NCI-H510A (cell line): Measurements from ENCODE around the gene ZNF248.

Experiments
- DNase-seq: peaks from one replicate; lab custom pipeline; 2025; lab: John Stamatoyannopoulos, UW

The ZNF248 gene

DNA sequence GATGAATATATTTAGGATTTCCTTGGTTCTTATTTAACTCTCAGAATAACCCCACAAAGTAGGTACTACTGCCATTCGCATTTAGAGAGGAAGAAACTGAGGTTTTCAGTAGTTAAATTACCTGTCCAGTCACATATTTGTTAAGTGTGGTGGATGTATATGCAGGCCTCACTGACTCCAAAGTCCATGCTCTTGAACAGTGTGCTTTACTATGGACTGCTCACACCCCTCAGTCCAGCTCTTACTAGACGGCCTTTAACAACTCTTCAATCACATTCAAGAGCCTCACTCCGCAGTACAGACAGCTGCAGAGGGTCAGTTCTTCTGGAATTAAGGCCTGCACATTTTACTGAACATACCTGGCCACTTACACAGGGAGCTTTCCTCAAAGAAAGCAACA is 36.2 kb downstream of the ZNF248 start:
- DNase-seq, result no peak

DNA sequence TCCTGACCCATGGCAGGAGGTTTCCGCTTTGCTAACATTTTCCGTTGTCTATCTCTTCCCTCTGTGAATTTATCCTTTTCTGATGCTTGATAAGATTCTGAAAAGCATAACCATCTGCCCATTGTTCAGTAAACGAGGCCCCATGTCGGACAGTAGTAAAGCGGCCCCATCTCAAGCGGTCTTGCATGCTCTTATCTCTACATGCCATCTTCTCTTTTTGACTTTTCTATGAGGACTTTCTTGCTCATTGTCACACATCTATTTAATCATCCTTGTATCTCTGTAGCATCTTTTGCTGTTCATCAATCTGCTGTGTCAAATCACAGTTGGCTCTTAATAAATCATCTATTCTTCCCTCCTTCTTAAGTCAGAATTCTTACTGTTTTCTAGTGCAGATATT is 37.6 kb downstream of the ZNF248 start:
- no peak for DNase-seq

DNA sequence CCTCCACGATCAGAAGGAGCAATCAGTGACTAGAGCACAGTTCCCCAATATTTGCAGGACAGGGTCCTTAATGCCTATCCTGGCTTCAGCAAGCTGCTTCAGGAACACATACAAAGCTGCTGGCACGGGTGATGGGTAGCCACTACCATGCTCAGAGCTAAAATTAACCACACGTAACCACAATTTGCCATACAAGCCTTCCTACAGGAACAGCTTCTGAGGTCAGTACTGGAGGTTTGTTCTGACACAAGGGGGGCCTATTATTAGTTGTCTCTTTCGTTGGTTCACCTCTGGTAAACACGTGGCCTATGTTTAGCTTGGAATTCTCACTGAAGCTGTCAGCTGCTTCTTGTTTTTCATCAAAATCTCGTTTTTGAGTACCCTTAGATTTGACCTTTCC is 41.1 kb downstream of the ZNF248 start:
- no peak for DNase-seq

DNA sequence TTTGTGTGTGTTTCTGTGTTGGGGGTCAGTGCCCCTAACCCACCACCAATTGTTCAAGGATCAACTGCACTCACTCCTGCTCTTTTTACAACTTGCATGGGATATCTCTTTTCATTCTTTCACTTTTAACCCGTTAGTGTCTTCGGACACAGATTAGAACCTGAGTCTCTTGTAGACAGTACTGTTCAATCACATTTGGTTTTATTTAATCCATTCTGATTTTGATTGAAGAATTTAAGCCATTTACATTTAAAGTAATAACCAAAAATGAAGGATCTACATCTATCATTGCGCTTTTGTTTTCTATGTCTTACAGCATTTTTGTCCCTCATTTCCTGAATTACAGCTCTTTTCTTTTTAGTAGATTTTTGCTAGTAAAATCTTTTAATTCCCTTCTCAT is 43.6 kb downstream of the ZNF248 start:
- DNase-seq, result no peak

DNA sequence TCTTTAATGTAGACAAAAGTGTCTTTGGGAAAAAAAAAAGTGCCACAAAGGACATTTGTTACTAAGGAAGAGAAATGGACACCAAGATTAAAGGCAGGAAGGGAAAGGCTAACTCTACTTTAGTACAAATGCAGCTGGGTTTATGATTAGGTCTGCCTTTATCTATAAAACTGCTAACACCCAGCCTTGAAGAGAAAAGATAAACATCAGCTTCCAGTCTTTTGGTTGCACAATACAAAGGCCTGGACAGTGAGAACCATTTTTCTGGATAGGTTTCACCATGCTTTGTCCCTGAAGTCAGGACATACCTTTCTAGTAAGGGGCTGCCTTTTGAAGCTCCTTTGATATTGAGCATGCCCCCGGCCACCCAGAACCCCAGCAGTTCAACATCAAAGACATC is 45.1 kb downstream of the ZNF248 start:
- DNase-seq, result no peak

DNA sequence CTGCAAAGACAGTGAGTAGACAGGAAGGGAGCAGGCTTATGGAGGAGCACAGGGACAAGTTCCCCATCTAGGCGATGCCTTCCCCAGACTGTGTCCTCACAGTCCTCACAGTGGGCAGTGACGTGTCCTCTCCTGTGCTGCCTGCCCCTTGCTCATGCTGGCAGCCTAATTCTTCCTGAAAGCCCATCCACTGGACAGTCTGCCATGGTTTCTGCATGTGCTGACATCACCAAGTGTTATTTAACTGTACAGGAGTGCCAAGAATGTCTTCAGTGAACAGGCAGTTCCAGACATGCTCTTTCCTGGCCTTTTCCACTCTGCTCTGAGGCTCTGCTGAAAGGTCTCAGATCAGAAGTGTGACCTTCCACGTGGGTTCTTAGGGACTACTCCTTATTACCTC is 54.1 kb downstream of the ZNF248 start:
- DNase-seq, result no peak

DNA sequence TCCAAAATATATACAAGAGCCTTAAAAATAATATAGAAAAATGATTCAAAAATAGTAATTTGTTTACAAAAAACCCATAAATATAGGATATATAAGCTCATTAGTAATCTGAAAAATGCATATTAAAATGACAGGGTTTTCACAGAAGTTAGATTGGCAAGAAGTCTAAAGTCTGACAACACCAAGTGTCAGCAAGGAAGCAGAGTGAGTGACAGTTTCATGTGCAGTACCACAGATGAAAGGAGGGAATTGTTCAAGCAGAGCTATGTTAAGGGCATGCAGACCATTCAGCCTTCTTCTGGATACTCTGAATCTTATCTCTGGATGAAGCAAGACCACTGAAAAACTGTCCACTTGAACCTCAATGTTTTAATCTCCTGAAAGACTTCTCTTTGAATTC is 55.9 kb downstream of the ZNF248 start:
- no peak for DNase-seq

DNA sequence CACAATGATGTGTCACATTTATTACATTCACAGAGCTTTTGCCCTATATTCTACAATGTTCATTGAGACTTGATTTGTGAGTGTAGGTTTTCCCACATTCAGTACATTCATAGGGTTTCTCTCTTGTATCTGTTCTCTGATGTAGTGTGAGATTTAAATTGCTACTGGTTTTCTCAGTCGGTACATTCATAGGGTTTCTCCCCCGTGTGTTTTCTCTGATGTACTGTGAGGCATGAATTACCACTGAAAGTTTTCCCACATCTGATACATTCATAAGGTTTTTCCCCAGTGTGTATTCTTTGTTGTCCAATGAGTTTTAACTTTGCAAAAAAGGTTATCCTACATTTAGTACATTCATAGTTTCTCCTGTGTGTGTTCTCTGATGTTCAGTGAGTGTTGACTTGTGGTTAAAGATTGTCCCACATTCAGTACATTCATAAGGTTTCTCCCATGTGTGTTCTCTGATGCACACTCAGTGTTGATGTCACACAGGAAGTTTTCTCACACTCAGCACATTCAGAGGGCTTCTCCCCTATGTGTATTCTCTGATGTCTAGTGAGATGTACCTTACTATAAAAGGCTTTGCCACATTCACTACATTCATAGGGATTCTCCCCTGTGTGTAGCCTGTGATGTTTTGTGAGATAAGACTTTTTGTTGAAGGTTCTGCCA is 63.0 kb downstream of the ZNF248 start:
- DNase-seq, result no peak

DNA sequence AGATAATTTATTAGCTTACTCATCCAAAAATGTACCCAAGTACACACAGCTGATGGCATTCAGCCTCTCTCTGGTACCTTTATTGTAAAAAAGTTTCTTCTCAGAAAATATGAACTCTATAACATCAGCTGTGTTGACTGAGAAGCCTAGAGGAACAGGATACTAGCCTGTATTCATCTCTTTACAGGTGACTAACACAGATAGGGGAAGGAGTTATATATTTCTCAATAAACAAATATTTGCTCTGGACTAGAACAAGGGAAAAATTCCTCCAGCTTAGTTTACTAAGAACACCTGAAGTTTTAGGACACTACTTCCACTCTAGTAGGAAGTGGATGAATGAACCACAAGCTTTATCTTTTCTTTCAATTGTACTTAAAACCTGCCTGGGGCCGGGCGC is 67.8 kb downstream of the ZNF248 start:
- DNase-seq, result no peak

DNA sequence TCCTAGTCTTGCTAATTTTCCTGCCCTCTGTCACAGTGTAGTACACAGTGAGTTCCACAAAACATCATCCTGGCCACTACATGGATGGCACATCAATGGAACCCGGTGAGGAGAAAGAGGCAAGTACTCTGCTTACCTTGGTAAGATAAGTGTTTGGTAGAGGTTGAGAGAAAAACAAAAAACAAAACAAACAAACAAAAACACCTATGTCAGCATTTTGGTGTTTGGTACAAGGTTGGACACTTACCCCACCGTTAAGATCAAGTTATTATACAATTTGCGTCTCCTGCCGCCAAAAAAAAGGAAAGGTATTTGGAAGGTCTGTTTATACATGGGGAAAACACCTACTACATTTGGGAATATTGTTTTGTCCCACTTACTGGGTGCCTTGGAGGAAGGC is 72.7 kb downstream of the ZNF248 start:
- DNase-seq, result no peak

DNA sequence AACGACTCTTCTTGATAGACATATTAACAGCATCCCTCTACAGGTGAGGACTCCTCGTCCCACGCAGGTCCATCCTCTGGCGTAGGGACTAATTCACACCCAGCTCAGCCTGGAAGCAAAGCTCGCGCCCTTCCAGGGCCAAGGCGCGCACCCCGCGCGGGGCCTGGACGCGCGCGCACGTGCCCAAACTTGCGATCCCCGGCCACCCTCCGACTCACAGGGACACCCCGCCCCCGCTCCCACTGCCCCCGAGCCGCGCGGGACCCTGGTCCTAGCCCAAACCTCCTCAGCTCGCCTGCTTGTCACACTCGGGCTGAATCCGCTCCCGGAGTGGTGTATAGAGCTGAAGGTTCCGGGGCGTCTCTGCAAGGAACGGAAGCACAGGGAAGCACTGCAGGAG is 76.9 kb downstream of the ZNF248 start:
- DNase-seq, result no peak

DNA sequence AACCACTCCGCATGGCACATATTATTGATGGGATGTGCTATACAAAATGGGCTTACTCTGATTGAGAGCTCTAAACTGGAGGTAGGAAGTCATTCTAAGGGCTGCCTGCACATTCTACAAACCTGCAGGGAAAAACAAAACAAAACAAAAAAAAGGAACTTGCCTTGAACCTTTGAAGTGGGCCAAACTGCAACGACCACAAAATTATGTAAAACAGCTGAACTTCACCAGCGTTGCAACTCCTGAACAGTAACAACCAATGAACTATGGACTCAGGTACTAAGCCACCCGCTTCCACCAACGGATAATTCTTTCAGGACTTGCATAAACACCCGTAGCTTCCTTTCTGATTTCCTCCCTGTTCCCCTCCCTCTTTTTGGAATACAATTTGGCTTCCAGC is 80.4 kb downstream of the ZNF248 start:
- DNase-seq, result no peak

DNA sequence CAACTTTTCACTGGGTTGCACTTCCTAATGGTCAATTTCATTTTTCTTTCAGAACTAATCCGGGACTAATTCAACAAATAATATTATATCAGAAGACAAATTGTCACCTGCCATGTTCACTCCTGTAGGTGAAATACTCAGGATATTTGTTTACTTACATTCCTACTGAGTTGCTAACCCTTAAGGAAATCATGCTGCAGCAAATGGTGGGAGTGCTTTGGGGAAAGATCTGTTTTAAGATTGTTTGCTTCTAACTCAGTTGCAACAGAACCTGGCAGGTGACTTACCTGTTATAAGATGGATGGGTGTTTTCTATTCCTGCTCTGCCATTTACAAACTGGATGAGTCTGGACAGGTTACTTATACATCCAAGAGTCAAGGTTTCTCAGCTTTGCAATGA is 81.8 kb downstream of the ZNF248 start:
- no peak for DNase-seq

DNA sequence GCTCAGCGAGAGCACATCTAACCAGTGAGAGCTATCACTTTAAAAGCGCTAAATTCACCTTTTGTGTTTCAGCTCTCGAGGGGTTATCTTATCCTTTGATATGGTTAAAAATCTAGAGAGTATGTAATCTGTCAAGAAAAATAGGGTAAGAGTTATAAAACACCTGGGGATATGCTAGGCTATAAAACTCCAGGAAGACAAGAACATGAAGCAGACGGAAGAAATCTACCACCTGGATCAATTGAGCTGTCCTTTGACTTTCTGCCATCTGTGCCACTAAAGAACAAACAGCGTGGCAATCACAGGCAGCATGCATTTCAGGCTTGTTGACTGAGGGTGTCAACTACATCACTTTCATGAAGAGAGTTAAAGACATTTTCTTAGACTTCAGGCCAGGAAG is 83.1 kb downstream of the ZNF248 start:
- no peak for DNase-seq

DNA sequence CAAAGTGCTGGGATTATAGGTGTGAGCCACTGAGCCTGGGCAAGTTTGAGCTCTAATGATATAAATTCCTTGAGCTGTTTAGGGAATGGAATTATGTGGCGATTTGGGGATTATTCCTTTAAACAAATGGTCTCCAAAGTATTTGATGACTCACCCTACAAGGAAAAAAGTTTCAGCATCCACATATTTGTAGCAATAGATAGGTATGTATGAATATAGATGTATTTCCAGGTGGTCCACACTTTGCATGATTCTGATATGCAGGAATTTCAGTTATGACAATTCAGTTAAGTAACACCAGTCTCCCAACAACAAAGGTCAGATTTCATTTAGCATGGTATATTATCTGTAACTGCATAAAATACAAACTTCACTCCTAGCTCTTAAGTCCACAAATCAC is 92.2 kb downstream of the ZNF248 start:
- DNase-seq, result no peak

DNA sequence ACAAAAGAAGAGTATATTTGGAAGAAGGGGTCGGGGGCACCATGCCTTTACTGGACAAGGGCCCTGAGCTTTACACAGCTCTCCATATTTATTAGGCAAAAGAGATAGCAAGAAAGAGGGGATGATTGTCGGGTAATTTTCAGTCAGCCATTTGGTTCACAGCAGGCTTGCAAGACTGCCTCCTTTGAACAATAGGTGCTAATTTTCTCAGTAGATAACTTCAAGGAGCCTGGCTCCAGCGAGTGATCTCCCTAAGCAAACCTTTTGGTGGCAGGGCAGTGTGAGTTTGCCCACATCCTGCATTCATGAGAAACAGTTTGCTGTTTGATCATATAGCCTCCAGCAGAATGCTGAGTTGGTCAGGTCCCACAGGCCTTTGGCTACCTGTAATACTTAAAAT is 94.3 kb downstream of the ZNF248 start:
- no peak for DNase-seq

DNA sequence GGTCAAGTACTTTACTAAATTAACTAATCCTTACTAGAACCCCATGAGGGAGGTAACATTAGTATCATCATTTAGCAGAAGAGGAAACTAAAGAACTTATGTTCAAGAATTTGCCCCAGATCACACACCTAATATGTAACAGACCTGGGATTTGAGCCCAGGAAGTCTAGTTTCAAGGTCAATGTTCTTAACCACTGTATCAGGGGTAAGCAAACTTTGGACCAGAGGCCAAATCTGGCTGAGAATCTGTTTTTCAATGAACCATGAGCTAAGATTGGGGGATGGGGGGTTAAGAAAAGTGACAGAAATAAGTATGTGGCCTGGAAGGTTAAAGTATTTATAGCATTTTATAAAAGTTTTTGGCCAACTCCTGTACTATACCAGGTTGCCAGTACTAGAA is 95.1 kb downstream of the ZNF248 start:
- no peak for DNase-seq

DNA sequence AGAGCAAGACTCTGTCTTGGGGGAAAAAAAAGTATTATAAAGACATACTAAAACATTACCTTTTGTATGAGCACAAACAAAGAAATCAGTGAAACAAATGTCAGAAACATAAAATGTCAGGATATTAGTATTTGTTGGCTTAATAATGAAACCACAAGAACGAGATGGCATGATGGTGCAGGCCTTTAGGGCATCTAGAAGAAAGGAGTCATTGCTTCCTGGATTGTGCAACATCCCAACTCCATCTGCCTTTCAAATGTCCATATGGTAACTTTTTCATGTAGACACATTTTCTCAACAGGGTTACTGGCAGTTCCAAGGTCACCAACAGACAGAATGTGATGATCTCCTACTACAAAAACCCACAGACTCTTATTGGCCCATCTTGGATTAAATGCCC is 96.6 kb downstream of the ZNF248 start:
- no peak for DNase-seq

DNA sequence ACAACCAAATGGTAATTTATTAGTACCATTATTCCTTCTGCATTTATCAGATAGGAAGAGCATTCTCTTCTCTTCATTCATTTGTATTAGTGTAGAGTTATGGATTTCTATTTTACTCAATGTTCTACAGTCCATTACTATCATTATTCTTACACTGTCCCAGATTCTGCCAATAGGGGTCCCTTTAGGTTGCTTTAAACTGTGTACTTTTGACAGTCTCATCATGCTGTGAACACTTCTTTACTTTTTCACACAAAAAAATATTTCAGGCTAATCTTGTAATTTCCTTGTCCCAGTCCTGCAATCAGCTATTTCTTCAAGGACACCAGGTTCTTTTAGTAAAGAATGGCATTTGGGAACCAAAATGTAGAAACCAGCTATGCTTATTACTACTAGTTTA is 99.3 kb downstream of the ZNF248 start:
- DNase-seq, result no peak

DNA sequence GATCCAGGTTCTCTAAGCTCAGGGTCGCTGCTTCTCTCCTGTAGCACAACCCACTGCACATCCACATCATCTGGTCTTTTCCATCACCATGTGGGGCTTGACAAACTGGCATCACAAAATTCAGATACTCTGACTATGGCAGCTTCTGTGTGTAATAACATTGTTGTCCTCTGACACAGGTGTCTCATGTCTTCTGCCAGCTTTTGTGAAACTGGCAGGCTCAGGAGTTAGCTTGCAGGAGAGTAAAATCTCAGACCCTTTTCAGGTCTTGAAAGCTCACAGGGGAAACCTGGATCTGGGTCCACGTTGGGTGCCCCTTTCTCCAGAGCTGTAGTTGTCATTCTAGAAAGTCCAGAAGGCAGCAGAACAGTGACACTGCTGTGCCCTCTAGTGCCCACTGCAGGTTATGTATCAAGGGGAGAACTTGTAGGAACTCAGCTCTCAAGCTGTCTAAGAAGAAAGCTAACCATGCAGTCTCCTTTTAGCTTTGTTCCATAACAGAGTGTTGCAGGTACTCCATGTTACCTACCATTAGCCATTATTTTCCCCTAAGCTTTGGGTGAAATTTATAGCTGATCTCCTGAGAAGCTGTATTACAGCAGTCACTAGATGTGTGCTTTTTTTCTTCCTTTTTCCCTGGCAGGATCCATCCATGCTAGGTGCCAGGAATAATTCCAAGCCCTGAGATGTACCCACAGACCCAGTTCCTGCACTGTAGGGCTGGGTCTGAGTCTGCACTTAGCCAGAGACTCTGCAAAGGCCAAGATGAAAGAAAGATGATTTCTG is 102.7 kb downstream of the ZNF248 start:
- DNase-seq, result no peak

DNA sequence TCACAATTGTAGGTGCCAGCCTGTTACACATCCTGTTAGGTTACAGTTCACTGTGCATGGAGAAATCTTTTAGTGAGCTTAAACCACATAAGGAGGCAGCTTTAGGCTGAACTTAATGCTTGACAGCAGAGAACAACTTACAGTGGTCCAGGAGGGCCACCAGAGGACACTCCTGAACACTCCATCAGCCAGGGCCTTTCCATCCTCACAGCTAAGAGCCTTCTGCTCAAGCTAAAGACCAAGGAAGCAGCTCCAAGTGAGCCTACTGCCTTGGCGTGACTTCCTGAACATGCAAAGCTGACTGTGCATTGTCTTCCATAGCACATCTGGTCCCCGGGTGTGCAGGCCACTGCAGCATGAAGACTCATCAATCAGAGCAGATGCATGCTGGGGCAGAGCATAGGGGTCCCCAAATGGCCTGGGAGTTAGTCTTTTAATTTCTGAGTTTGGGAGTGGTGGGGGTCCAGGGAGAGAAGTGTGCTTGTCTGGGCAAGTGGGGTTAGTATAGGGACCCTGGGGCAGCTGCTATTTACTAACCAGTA is 105.0 kb downstream of the ZNF248 start:
- DNase-seq, result no peak

DNA sequence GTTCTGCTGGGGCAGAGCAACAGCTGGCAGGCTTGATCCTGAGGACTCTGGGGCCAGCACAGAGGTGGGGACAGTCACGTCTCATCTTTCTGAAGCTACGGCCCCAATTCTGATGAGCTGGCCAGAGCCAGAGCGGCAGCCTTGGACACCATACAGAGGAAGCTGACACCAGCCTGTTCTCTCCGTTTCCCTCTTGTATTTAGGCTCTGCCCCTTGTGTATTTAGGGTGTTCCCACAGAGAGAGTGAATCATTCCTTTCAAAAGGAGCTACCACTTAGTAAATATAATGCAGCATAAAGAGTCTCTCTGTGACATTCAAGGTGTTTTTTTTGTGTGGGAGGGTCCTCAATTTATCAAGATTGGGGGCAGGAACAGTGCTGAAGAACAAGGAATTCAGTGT is 109.2 kb downstream of the ZNF248 start:
- no peak for DNase-seq

DNA sequence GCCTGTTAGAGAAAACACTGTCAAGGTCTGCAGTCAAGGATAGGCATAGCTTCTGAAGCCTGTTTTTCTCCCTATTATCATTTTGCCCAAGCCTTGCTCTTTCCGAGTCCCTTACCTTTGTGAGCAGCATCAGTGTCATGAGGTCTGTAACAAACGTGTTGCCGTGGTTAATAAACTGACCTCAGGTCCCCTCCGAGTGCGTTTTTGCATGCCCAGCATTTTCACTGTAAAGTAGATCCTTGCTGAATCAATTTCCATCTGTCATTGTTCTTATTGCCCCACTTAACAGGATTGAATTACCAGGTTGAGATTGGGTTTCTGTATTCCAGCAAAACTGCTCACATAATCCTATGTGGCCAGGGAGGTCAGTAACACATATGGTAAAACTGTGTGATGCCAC is 110.3 kb downstream of the ZNF248 start:
- no peak for DNase-seq

DNA sequence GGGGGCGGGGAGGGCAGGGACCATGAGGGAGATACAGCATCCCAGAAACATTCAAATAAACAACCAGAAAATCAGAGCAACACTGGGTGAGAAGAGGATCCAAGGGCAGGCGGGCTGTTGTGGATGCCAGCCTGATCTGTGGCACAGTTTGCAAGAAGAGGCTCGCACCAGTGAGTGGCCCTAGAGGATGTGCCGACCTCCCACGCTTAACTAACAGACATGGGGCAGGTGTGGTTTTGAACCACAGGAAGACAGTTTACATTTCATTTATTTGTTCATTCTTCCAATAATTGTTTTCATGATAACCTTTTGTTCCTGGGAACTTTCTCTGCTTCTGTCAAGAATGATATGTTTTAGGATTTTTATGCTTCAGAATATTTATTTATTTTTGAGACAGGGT is 115.6 kb downstream of the ZNF248 start:
- DNase-seq, result no peak
